Stimulated activated CD4-positive, alpha-beta T cell treated with anti-CD3 and anti-CD28 coated beads, TNF-alpha, amount 100 ng/mL, for 1 hour (primary cell): ENCODE results near the gene FBLN1.

Source experiments
- DNase-seq, 3 donors: peaks; one replicate each; pipeline ENCODE4 v3.0.0-alpha.2; 2020; ENCODE audit warnings: low read depth in 3 of 3, low spot score in 1 of 3

The FBLN1 gene

DNA sequence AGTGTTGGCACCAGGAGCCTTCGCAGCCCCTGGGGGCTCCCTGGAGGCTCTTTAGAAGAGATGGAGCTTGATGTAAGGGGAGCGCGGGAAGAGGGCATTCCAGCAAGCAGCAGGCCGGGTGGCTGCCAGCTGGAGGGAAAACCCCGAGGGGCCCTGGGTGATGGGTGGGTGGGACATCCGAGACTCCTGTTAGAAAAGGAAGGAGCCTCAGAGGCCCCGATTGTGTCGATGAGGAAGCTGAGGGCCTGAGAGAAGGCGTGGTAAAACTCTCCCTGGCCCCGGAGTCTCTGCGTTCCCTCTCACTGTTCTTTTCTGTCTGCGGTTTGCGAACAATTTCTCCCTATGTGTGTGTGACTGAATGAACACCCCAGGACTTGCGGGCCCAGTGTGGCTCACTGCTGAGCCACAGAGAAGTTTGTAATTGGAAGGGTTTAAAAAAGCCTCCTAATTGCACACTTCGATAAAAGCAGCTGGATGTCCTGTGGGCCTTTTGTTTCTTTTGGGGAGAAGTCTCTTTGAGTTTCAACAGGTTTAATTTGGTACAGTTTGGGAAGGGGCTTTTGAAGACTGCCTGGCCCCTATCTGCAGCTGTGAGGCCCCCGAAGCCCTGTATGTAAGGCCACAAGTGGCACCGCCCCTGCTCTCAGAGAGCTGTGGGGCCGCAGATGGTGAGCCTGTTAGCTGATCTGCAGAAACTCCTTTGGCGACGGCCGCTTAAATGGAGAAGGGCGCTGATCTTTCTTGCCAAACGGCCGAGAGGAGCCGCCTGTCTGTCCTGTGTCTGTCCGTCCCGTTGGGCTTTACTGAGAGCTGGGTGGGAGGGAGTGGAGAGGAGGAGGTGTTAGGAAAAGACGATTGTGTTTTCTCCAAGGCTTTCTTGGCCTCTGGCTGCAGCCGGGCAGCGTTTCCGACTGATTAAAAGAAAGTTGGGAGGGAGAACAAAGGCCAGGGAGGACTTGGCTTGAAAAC is 2.0 kb downstream of the FBLN1 start:
- no peak for DNase-seq

- no peak for DNase-seq
Measured at GRCh38 chr22:45505991-45506747, 3.5 kb downstream of the FBLN1 start.

- no peak for DNase-seq
Measured at GRCh38 chr22:45506816-45507360, 4.2 kb downstream of the FBLN1 start.

GRCh38 chr22:45507798-45508197 is 5.1 kb downstream of the FBLN1 start:
- no peak for DNase-seq

DNA sequence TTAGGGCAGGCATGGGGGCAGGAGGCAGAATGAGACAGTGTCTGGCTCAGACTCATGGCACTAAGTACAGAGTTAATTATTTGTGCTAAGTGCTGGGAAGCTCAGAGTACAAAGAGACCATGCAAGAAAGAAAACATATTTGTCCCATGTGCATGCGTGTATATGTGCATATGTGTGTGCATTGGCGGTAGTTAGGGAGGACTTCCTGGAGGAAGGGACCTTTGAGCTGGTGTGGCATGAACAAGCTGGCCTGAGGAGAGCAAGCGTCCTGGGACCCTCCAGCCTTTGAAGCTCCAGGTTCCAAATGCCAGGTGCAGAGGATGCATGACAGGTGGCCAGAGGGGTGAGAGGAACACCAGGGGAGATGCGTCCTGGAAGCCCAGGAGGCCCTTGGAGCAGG is 6.1 kb downstream of the FBLN1 start:
- no peak for DNase-seq

GRCh38 chr22:45510376-45511232 is 7.9 kb downstream of the FBLN1 start:
- DNase-seq: no peak

- no peak for DNase-seq
Measured at GRCh38 chr22:45511847-45512261, 9.2 kb downstream of the FBLN1 start.

DNA sequence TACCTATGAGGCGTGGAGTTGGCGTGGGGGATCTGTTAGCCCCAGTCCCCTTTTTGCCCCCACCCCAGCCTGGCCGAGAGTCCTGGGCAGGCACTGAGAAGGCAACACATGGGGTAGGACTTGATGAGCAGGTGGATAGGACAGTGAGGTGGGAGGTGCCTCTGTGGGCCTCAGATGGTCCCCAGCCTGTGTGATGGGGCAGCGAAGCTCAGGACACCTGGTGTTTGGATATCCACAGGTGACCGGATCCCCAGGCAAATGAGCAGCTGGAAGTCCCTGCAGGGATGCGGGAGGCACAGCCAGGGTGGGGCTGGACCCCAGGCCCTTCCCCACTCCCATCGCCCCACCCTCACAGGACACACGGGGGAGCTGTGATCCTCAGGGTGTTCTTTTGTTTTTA is 9.7 kb downstream of the FBLN1 start:
- DNase-seq: no peak

- no peak for DNase-seq
Measured at GRCh38 chr22:45515676-45516075, 13.0 kb downstream of the FBLN1 start.

DNA sequence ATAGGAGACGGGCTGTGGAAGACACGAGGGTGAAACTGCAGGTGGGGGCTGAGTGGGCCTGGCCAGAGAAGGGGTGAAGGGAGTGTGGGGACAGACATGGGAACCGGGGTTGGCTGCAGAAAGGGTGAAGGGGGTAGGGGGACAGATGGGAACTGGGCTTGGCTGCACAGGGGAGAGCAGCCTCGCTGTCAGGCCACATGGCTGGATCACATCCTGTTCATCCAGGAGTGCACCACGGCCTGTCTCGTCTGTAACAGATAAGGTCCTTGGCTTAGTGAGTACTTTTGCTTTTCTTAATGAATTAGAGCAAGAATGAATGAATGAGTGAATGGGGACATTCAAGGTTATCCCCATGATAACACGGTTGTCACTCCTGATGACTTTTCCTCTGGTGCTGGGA is 13.5 kb downstream of the FBLN1 start:
- DNase-seq: no peak

- no peak for DNase-seq
Measured at GRCh38 chr22:45516923-45517675, 14.4 kb downstream of the FBLN1 start.

DNA sequence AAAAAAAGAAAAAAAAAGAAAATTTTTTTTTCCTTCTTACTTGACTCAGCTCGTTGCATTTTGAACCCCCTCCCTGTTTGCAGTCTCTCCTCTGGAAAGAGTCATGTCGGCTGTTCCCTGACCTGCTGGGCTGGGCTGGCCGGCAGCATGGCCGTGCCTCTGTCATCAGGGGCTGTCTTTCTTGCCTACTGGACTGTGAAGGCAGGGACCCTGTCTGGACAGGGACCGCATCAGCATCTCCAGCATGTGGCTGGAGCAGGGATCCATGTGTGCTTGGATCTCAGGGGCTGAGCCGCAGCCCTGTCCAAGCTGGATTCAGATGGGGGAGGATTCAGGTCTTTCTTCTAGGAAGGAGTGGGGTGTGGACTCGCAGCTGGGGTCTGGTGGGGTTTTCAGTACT is 15.5 kb downstream of the FBLN1 start:
- DNase-seq: no peak

GRCh38 chr22:45518580-45518991 is 15.9 kb downstream of the FBLN1 start:
- DNase-seq: no peak

GRCh38 chr22:45521178-45521577 is 18.5 kb downstream of the FBLN1 start:
- no peak for DNase-seq

- DNase-seq: no peak
Measured at GRCh38 chr22:45522462-45522861, 19.8 kb downstream of the FBLN1 start.

- no peak for DNase-seq
Measured at GRCh38 chr22:45524157-45524556, 21.5 kb downstream of the FBLN1 start.

DNA sequence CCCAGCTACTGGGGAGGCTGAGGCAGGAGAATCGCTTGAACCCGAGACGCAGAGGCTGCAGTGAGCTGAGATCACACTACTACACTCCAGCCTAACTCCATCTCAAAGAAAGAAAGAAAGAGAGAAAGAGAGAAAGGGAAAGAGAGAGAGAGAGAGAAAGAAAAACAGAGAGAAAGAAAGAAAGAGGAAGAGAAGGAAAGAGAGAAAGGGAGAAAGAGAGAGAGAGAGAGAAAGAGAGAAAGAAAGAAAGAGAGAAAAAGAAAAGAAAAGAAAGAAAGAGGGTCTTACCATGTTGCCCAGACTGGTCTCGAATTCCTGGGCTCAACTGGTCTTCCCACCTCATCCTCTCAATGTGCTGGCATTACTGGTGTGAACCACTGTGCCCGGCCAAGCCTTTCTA is 22.3 kb downstream of the FBLN1 start:
- DNase-seq: no peak

DNA sequence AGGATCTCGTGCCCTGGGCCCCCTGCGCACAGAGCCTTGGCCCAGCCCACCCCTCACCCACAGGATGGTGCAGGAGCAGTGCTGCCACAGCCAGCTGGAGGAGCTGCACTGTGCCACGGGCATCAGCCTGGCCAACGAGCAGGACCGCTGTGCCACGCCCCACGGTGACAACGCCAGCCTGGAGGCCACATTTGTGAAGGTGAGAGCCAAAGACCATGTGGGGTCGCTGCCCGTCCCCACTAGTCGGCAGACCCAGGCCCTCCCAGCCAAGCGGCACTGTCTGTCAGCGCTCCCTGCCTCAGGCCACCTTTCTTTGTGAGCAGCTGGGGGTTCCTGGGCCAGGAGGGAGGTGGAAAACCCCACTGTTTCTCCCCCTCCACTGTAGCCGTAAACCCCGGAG is 22.8 kb downstream of the FBLN1 start:
- no peak for DNase-seq

- no peak for DNase-seq
Measured at GRCh38 chr22:45526281-45526680, 23.6 kb downstream of the FBLN1 start.

DNA sequence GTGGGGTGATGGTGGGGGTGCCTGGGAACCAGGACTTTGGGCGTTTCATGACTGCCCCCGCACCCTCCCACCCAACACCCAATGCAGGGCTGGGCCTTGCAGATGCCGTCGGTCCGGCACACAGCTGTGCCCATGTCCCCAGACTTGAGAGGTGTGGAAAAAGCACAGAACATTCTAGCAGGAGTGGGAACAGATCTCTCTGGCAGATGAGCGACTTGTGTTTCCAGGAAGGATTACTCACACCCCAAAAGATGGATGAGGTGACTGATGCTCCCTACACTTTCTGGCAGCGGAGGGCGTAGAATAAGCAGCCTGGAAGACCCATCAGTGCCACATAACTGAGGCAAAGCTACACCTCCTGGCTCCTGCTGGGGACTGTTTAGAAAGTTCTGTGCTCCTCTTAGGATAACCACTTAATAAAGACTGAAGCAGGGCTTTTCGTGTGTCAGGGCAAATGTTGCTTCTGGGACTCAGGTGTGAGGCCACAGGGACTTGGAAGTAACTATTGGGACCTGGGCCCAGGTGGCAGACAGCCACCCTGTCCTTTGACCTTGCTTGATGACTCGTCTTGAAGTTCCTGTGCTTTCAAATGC is 24.2 kb downstream of the FBLN1 start:
- no peak for DNase-seq
